ENCODE data around the gene XIST.

Gene XIST

DNA sequence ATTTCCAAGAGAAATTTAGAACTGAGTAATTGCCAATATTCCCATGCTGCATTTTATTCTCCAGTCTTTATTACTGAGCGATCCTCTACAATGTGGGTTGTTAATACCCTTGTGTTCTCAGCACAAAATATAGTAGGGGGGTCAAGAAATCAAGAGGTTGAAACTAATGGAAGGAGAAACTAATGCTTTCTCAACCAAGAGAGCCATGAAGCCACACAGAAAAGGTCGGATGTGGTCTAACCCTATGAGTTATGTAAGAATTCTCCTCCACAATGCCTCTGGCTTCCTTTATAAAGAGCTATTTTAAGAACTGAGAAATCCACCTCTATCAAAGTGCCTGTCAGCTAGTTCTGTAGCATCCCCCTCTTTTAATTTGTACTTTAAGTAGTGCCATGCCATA lies 21.0 kb downstream of the XIST start:
- TF ChIP-seq, protein P1, sequence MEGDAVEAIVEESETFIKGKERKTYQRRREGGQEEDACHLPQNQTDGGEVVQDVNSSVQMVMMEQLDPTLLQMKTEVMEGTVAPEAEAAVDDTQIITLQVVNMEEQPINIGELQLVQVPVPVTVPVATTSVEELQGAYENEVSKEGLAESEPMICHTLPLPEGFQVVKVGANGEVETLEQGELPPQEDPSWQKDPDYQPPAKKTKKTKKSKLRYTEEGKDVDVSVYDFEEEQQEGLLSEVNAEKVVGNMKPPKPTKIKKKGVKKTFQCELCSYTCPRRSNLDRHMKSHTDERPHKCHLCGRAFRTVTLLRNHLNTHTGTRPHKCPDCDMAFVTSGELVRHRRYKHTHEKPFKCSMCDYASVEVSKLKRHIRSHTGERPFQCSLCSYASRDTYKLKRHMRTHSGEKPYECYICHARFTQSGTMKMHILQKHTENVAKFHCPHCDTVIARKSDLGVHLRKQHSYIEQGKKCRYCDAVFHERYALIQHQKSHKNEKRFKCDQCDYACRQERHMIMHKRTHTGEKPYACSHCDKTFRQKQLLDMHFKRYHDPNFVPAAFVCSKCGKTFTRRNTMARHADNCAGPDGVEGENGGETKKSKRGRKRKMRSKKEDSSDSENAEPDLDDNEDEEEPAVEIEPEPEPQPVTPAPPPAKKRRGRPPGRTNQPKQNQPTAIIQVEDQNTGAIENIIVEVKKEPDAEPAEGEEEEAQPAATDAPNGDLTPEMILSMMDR (IDR thresholded peaks at IDR 0.05; ENCODE audit: low read depth, low read length, missing control alignments): no peak
- no peak overlapping the region for H3K4me3 ChIP-seq (replicated peaks; ENCODE audit: low read depth, low read length)
- DNase-seq (ENCODE audit: extremely low read depth, low read depth): no peak

DNA sequence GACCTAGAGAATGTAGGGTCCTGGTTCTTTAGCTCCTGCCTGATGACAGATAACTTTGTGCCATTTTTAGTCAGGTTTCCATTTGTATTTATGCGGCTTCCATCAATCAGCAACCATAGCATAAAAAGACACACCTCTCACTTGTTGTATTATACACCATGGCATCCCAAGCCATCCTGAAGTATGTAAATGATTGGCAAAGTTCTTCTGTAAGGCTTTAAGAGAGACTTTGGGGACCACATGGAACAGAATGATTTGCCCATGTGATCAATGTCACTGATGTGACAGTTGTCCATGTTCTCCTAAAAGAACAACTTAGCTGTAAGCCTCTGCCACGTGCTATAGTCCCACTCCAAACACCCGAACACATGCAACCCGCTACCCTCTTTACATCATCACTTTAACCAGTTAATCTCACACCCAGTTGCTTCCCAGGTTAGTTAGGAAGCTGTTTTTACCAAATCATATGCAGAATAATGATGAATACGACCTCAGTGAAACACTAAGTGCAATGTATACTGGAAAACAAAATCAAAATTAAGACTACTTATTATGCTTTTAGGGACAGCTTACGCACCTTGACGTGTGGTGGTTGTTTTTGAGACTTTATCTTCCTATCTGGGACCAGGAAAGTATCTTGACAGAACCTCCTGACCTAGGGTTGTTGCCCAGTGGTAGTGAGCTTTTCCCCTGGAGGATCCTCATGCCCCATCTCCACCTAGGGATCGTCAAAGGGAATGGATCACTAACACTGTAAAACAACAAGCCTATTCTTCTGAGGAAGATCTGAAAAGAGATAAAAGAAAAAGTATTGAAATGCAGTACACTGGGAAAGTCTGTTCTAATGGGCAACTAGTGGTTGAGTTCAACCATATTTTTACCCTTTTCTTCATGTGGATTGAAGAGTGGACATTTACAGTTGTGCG lies 21.8 kb downstream of the XIST start:
- TF ChIP-seq, protein P1 (IDR thresholded peaks at IDR 0.05; ENCODE audit: low read depth, low read length, missing control alignments): no peak
- no peak overlapping the region for H3K4me3 ChIP-seq (replicated peaks; ENCODE audit: low read depth, low read length)
- DNase-seq (ENCODE audit: extremely low read depth, low read depth): no peak

DNA sequence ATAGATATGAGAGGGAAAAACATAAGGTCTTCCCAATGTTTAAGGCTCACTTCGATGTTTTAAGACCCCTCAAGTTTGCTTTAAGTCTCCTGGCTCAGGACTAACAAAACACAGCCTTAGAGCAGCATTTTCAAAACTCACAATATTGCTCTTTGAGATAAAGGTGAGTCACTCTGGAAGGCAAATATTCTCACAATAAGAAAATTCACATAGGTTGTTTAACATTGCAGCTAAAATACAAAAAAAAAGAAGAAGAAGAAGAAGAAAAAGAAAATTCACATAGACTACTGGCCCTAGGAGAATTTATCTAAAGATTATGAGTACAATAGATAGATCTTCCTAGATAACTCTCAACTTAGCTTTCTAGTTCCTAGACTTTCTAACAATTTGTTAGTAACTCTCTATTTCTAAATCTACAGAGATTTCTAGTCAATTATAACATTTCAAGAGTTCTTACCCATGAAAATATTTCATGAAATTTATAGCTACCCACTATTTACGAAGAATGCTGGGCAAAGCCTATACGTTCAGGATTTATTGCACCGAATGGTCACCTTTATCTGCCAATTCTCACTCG lies 22.5 kb downstream of the XIST start:
- DNase-seq (ENCODE audit: extremely low read depth, low read depth): no peak
- H3K4me3 ChIP-seq (replicated peaks; ENCODE audit: low read depth, low read length): no peak overlapping the region
- TF ChIP-seq, protein P1 (IDR thresholded peaks at IDR 0.05; ENCODE audit: low read depth, low read length, missing control alignments): no peak

DNA sequence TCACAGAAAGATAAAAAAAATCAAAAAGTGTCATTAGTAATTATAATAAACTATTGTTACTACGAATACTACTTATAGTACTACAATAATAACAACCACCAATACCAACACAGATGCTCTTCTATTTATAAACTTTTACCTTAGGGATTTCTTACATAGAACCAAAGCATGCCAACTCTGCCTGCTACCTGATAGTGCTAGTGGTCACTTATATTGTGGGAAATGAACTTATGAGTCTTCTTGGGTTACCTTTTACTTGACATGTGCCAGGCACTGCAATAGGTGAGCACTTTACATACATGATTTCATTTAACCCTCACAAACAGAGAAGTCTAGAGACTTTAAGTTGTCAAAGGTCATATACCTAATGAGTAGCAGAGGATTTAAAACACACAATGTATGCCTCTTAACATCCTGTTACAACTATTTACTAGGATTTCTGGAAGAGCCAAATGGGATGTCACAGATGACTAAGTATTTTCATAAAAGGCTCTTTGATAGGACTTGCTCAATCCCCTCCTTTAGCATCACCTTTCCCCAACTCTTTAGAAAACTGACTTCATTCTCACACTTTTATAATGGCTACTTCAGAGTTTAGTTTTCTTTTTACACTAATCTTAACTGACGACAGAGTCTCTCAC lies 24.3 kb downstream of the XIST start:
- no peak for DNase-seq (ENCODE audit: extremely low read depth, low read depth)
- no peak overlapping the region for H3K4me3 ChIP-seq (replicated peaks; ENCODE audit: low read depth, low read length)
- TF ChIP-seq, protein P1 (IDR thresholded peaks at IDR 0.05; ENCODE audit: low read depth, low read length, missing control alignments): no peak

DNA sequence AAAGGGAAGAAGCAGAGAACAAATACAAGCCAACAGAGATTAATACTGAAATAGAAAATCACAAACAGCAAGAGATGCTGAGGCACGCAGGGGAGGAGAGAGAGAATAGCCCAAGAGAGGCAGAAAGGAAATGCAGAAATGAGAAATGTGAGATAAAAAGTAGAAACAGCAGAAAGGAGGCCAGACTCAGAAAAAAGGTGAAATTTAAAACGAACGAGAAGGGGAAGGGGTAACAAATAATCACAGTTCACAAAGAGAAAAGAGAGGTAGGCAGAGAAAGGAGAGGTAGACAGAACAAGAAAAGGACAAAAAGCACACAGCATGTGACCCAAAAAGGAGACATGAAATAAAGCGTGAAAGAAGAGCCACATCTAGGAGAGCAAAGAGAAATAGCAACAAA lies 25.1 kb downstream of the XIST start:
- no peak overlapping the region for H3K4me3 ChIP-seq (replicated peaks; ENCODE audit: low read depth, low read length)
- TF ChIP-seq, protein P1 (IDR thresholded peaks at IDR 0.05; ENCODE audit: low read depth, low read length, missing control alignments): no peak
- DNase-seq (ENCODE audit: extremely low read depth, low read depth): no peak

DNA sequence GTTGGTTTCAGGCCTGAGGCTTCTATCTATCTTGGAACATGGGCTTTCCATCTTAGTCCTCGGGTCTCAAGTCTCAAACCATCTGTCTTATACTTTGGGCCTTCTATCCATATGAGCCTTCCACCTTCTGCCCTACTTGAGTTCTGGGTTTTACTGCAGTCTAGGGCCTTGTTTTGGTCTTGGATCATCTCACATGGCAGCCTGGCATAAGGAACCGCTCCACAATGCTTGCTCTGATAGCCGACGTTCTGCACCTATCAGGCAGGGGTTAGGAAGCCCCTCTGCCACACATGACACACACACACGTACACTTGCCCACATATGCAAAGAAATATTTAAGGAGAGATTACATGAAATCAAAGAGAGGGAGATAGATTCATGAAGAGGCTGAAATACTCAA lies 25.5 kb downstream of the XIST start:
- TF ChIP-seq, protein P1 (IDR thresholded peaks at IDR 0.05; ENCODE audit: low read depth, low read length, missing control alignments): no peak
- no peak overlapping the region for H3K4me3 ChIP-seq (replicated peaks; ENCODE audit: low read depth, low read length)
- DNase-seq (ENCODE audit: extremely low read depth, low read depth): no peak
